ENCODE data around the gene NR6A1.

NR6A1 gene

GRCh38 chr9:124688238-124688904 is 82.7 kb downstream of the NR6A1 start:
- DNase-seq (ENCODE audit: low read depth): no peak

DNA sequence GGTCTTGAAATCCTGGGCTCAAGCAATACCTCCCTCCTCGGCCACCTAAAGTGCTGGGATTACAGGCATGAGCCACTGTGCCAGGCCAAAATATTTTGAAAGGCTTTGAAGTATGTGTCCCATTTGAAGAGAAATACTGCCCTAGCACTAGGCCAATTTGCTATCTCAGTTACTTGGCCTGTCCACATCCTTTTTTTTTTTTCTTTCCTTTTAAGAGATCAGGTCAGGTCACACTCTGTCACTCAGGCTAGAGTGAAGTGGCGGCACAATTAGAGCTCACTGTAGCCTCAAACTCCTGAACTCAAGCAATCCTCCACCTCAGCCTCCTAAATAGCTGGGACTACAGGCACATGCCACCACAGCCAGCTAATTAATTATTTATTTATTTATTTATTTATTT is 84.2 kb downstream of the NR6A1 start:
- no peak for DNase-seq (ENCODE audit: low read depth)

- DNase-seq (ENCODE audit: low read depth): no peak
Observed at GRCh38 chr9:124685217-124685616, 85.9 kb downstream of the NR6A1 start.

- no peak for DNase-seq (ENCODE audit: low read depth)
Observed at GRCh38 chr9:124684169-124684568, 86.9 kb downstream of the NR6A1 start.

DNA sequence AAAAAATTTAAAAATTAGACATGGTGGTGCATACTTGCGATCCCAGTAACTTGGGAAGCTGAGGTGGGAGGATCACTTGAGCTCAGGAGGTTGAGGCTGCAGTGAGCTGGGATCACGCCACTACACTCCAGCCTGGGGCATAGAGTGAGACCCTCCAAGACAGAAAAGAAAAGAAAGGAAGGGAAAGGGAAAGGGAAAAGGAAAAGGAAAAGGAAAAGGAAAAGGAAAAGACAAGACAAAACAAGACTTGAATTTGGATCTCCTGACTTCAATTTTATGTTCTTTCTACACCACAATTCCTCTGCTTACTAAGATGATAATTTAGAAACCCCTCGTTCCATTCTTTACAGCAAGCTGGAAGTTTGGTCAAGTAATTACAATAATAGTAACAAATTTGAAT is 88.1 kb downstream of the NR6A1 start:
- DNase-seq (ENCODE audit: low read depth): no peak

DNA sequence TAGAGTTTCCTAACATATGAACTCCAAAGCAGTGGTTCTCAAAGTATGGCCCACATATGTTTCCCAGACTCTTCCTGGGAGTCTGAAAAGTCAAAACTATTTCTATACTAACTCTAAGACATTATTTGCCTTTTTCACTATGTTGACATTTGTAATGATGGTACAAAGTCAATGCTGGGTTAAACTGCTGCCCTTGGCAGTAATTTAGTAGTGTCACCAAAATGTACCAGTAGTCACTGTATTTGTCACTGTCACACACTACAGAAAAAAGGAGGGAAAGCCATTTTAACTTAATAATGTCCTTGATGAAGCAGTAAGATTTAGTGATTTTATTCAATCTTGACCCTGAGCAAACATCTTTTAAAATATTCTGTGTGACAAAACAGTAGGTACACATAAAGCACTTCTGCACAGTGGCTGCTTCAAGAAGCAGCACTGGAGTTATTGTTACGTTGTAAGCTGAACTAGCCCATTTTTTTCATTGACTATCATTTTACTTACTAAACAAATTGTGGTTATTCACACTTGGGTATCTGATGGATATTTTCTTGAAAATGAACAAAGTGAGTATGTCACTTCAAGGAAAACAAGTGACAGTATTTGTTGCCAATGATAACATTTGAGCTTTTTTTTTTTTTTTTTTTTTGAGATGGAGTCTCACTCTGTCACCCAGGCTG is 90.3 kb downstream of the NR6A1 start:
- no peak for DNase-seq (ENCODE audit: low read depth)

DNA sequence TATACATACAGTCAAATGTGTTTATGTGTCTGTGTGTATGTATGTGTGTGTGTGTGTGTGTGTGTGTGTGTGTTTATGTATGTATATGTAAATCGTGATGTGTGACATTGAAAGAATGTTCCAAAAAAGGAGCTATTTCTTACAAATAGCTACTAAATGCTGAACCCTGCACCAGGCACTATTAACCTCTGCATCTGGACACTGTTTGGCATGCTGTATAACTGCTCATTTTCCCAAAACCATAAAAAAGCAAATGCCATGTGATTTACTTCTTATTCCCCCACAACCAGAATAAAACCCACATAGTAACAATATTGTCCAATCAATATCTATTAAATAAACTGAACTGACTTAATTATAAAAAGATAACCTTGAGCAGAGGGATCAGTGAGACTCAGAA is 91.1 kb downstream of the NR6A1 start:
- DNase-seq (ENCODE audit: low read depth): no peak

GRCh38 chr9:124676159-124676551 is 95.0 kb downstream of the NR6A1 start:
- no peak for DNase-seq (ENCODE audit: low read depth)

GRCh38 chr9:124675261-124676158 is 95.6 kb downstream of the NR6A1 start:
- no peak for DNase-seq (ENCODE audit: low read depth)

DNA sequence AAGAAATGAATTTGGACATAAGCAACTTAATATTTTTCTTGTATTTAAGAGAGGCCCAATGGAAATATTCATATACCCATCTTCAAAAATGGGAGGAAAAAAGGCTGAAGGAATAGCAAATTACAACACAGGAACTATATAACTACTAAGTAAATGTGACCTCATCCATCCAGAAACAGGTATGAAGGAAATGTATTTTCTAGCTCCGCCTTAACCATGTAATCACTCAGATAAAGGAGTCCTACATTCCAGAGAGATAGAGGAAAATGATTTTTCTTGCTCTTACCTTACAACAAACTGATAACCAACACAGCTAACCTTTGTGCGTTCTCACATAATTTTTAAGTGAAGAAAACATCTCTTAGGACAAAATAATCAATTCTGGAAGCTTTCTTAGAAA is 96.5 kb downstream of the NR6A1 start:
- DNase-seq (ENCODE audit: low read depth): no peak

DNA sequence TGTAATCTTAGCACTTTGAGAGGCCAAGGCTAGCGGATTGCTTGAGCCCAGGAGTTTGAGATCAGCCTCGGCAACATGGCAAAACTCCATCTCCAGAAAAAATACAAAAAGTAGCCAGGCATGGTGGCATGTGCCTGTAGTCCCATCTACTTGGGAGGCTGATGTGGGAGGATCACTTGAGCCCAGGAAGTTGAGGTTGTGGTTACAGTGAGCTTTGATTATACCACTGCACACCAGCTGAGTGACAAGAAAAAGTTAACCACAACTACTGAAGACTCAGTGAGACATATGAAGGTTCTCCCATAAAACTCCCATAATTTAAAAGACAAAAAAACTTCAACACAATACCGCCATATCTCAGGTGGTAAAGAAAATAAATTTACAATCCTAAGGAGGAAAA is 98.0 kb downstream of the NR6A1 start:
- DNase-seq (ENCODE audit: low read depth): no peak

- DNase-seq (ENCODE audit: low read depth): no peak
Observed at GRCh38 chr9:124671861-124672260, 99.2 kb downstream of the NR6A1 start.

DNA sequence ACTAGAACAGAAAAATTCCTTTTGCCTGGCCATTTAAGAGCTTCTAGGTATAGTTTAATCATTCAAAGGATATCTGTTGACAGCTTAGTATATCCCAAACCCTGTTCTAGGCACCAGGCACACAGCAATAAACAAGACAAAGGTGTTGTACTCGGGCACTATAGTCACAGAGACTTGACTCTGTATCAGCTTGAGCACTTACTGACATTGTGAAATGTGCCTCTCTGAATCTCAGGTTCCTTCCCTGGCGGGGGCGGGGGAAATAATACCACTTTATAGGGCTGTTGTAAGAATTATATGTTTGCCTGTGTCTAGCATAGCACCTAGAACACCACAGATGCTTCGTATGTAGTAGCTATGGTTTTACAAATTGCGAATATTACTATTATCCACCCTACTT is 104.5 kb downstream of the NR6A1 start:
- DNase-seq (ENCODE audit: low read depth): no peak

DNA sequence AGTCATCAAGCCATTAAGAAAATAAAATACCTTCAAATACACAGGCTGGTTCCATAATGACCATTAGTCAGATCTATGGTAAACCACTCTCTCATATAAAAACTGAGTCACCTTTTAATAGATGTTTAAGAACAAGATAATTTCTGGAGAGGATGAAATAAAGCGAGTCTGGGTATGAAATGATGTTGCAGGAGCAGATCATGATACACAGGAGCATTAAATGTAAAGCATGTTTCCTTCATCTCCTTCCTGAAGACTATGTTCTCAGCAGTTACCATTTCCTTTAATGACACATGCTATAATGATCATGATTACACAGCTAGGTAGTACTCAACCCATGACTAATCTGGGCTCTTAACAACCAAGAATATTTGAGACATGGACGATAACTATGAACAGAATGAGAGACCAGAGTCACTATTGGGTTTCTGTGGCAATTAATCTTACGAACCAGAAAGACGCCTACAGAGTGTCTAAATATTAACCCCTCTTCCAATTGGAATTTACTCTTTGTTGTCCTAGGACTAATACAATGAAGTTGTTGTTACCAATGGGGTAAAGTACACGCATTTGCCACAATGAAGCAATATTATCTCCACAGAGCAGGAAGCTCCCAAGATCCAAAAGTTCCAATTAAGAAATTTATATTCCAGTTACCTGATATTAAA is 105.6 kb downstream of the NR6A1 start:
- no peak for DNase-seq (ENCODE audit: low read depth)

DNA sequence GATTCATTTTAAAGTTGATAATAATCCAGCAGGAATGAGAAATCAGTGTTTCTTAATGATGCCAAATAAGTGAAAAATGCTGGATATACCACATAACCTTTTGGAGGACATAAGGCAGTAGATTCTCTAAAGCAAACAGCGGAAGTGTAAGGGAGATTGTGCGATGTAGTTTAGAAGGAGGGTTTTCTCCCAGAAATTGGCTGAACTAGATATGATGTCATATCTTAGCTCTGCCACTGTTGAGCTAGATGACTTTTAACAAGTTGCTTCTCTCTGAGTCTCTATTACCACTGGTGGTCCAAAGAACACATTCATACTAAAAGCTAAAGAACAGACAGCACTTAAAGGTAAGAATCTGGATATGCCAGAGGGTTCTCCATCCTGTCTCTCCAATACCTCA is 107.0 kb downstream of the NR6A1 start:
- no peak for DNase-seq (ENCODE audit: low read depth)

- no peak for DNase-seq (ENCODE audit: low read depth)
Observed at GRCh38 chr9:124663046-124663961, 107.8 kb downstream of the NR6A1 start.

- no peak for DNase-seq (ENCODE audit: low read depth)
Observed at GRCh38 chr9:124662561-124662960, 108.5 kb downstream of the NR6A1 start.

DNA sequence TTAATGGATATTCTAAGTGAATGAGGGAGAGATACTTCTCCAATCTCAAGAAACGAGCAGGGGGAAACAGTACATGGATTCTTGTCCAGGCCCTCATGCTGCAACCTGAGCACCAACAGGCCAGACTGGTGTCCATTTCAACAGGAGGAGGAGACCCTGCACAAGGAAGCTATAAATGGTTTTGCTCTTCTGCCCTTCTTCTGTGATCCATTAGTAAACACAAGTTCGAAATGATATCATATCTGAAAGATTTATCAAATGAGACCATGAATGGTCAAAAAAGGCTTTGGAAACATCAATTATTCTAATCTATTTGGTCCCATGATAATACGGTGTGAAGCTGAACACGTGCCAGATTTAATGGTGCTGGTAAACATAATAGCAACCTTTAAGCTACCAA is 109.8 kb downstream of the NR6A1 start:
- no peak for DNase-seq (ENCODE audit: low read depth)

DNA sequence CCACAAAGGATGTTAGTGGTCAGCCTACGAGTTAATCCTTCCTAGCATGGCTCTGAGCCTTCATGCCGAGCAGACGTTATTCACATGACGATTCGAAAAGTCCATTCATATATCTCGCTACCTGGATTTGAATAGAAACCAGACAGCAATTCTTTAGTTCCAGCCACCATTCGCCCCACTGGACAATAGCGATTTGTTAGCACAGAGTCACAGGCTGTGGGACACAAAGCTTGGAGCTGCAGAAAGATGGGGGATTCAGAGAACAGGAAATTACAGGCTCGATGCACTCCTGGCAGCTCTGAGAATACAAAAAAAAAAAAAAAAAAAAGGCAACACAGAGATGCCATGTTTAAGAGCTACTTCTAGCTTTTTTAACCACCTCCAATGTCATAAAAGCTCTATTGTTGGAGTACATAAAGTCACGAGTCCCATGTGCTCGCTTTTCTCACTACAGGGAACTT is 110.7 kb downstream of the NR6A1 start:
- no peak for DNase-seq (ENCODE audit: low read depth)

- DNase-seq (ENCODE audit: low read depth): no peak
Observed at GRCh38 chr9:124659099-124659659, 111.9 kb downstream of the NR6A1 start.
